GM21737 (cell line): ENCODE measurements around the gene CDC20B.
"Not testable (repeated sequence)": the region's sequence is repeated elsewhere in the genome, so short reads cannot be mapped to it uniquely, and the experiment has no call there.

ENCODE experiments used
- ATAC-seq: cut with Tn5 transposase; IDR thresholded peaks from one replicate; pipeline ENCODE4 v1.9.1; 2021; ENCODE audit warnings: mild to moderate bottlenecking, moderate library complexity; ENCODE audit not compliant: unreplicated experiment

CDC20B gene

GRCh38 chr5:55160493-55161209, 12.3 kb downstream of the CDC20B start:
- no peak for ATAC-seq

DNA sequence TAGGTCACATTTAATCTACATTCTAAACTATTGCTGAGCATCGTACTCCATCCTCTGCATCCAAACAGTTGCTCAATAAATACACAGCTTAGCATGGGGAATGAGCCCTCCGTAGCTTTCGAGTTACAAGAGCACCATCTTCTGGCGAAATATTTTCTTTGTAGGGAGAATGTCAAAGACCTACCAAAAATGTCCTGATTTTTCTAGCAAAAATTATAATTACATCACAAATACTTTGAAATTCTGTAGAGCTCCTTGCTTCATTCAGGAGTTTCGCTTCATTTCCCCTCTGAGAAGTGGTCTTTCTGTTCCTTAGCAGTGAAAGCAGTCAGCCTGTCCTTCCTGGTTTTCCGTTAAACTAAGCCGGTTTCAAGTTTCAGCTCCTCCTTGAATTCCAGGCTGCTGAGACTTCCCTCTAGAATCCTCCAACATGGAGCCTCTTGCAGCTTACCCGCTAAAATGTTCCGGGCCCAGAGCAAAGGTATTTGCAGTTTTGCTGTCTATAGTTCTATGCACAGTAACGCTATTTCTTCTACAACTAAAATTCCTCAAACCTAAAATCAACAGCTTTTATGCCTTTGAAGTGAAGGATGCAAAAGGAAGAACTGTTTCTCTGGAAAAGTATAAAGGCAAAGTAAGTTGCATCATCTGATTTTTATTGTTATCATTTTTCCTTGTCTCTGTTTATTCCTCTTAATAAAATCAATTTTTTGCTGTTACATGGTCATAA, 13.0 kb downstream of the CDC20B start, which contains the start of gene GPX8:
GPX8 (plus strand) TSS at position 409 of the 730 bp plus-strand sequence; CDS start at position 431, 22 bp downstream.
- no peak for ATAC-seq

DNA sequence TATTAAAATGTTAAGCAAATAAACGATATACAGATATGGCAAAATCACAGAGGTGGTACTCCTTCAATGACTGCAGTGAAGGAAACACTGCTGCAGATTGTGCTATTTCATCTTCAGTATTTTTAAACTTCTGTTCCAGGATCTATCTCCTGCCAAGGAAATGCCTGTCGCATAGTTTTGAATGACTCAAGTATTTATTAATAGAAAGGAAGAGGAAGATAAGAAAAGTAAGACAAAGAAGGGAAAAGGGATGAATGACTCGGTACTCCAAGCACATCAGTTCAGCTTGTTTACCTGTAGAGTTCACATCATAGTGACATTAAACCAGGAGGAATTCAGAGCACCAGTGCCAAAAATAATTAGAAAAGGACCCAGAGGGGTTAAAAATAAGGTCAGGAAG, 18.1 kb downstream of the CDC20B start:
- no peak for ATAC-seq

DNA sequence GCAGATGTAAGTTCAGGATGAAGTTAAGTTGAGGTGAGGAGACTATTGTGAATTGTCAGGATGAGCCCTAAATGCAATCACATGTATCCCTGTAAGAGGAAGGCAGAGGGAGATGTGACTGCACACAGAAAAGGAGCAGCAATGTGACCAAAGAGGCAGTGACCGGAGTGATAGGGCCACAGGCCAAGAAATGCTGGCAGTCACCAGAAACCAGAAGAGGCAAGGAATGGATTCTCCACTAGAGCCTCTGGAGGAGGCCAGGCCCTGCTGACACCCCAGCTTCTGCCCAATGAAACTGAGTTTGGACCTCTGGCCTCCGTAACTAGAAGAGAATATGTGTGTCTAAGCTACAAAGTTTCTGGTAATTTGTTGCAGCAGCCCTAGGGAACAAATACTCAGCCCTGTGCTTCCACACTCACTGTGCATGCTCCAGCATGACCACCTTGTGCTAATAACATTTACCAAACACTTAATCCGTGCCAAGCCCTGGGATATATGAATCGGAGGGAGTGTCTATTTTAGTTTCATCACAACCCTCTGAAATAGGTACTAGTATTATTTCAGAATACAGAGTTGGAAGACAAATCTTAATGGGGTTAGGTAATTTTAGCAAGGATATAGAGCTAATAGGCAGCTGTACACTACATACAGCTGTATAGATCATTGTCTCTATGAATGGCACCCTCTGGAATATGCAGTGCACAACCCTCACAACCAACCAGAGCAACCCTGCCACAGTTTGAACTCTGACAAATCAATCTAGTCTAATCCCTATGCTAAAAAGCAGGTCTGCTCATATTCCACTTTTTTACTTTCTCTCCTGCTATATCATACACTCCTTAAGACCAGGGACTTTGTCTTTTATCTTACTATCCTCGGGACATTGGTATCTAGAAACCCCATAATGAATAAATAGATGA, 20.8 kb downstream of the CDC20B start:
- no peak for ATAC-seq

DNA sequence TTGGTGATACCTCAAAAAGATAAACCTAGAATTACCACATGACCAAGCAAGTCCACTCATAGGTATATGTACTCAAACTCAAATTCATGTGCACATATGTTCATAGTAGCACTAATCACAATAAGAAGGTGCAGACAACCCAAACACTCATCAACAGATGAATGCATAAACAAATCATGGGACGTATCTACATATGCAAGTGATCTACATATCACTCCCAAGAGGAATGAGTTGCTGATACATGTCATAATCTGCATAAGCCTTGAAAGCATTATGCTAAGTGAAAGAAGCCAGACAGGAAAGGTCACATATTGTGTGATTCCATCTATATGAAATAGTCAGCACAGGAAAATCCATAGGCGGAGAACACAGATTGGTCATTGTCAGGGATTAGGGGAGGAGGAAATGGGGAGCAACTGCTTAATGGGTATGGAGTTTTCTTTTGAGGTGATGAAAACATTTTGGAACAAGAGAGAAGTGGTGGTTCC, 23.6 kb downstream of the CDC20B start:
- ATAC-seq: no peak

DNA sequence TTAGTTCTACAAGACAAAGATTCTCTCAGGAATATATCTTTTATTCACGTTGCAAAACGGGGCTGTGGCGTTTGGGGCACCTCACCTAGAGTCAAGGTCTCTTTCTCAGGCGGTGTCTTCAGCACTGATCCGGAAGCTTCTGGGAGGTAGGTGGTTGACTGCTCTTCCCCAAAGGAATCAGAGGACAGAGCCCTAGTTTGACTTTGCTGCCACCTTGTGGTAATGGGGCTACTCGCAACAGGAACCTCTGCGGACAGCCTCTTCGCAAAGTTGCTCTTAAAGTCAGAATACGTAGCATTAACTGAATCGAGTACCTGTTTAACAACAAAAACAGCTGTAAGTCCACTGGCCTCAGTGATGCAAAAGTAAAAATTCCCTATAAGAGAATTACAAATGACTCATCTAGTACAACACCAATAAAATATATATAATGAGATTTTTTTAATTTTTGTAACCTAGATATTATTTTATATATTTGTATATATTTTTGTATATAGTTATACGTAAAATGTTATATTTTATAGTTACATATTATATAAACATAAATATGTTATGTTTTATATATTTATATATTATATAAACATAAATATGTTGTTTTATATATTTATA, 26.3 kb downstream of the CDC20B start:
- ATAC-seq: no peak

- ATAC-seq: no peak
Observed at GRCh38 chr5:55146080-55146479, 26.9 kb downstream of the CDC20B start.

DNA sequence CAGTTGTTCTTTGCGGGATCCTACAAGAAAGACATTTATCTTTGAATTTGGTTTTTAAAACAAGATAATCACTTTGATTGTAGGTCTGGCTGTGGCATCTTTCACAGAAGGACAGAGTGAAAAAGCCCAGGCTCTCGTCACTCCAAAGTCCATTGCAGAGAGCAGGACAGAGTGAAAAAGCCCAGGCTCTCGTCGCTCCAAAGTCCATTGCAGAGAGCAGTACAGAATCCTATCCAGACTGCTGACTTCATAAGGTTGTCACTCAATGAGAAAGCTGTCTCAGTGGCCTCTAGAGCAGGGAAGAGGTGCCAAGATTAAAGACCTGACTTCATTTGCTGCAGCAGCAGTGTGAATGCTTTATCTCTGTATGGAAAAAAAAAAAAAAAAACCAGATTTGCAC, 29.4 kb downstream of the CDC20B start:
- no peak for ATAC-seq

- no peak for ATAC-seq
Observed at GRCh38 chr5:55141945-55142690, 30.9 kb downstream of the CDC20B start.

- ATAC-seq: no peak
Observed at GRCh38 chr5:55140908-55141665, 31.9 kb downstream of the CDC20B start.

DNA sequence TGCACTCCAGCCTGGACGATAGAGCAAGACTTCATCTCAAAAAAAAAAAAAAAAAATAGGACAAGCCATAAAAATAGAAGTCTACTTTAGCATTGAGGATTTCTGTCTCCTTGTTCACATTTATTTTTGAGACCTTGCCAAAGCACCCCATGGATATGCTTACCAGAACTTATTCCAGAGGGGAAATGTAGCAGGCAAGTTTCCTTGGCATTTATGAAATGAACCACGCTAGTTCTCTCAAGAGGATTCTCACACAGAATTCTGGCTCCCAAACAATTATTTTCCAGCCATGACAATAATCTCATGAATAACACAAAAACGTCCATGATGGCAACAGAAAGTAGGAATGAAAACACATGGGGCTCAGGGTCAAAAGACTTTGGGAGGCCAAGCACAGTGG, 36.5 kb downstream of the CDC20B start:
- ATAC-seq: no peak

GRCh38 chr5:55134053-55134722, 38.8 kb downstream of the CDC20B start:
- no peak for ATAC-seq

DNA sequence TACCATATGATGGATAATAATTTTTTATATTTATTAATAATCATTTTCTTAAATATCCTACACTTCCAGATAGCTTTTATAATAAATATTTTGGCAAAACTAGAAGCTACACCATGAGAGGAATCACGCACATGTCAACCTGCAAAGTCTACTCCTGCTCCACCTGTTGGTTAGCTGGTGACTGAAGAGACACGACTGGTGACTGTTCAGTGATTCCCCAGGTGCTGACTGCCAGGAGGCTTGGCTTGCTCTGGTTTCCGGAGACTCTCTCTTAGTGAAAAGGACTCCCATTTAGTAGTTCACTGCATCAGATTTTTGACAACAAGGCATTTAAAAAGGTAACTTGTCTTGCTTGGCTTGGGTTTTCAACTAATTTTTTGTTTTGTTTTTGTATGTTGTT, 49.6 kb downstream of the CDC20B start:
- no peak for ATAC-seq

- ATAC-seq: no peak
Observed at GRCh38 chr5:55114061-55114460, 58.9 kb downstream of the CDC20B start.

DNA sequence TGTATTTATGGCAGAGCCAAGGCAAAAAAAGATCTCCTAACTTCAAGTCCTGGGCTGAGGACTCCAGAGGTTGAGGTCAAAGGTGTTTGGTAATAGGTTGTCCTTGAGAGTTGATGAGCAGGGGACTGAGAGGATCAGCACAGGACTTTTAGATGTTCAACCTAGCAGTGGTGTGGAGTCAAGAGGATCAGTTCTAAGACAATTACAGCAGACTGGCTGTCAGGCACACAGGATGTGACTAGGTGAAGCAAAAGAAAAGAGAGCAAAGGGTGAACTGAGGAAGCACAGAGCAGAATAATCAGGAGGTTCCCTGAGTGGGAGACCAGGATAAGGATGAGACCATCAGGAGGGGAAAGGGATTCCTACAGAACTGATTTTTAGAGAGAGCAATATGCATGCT, 59.6 kb downstream of the CDC20B start:
- no peak for ATAC-seq

- ATAC-seq: no peak
Observed at GRCh38 chr5:55110217-55110616, 62.8 kb downstream of the CDC20B start.

GRCh38 chr5:55108661-55109060, 64.3 kb downstream of the CDC20B start:
- no peak for ATAC-seq

- ATAC-seq: not testable (repeated sequence)
Observed at GRCh38 chr5:55105976-55106375, 67.0 kb downstream of the CDC20B start.
